GM21723 (cell line): ENCODE data around the gene KRT20.
"Not testable (repeated sequence)": the region's sequence is repeated elsewhere in the genome, so short reads cannot be mapped to it uniquely, and the experiment has no call there.

Experiments
- ATAC-seq: cut with Tn5 transposase; IDR thresholded peaks from one replicate; pipeline ENCODE4 v1.9.1; 2021; ENCODE audit warnings: mild to moderate bottlenecking, moderate library complexity; ENCODE audit not compliant: unreplicated experiment

Gene KRT20

GRCh38 chr17:40884708-40885512, at the start of gene KRT20:
Gene KRT20 (minus strand): TSS chr17:40885242. CDS start chr17:40885185, 57 bp downstream.
- no peak for ATAC-seq

- no peak for ATAC-seq
Measured at GRCh38 chr17:40932608-40933007, 47.6 kb upstream of the KRT20 start.

GRCh38 chr17:40931311-40931710, 46.3 kb upstream of the KRT20 start:
- no peak for ATAC-seq

GRCh38 chr17:40926341-40926740, 41.3 kb upstream of the KRT20 start:
- no peak for ATAC-seq

GRCh38 chr17:40922239-40922638, 37.2 kb upstream of the KRT20 start:
- ATAC-seq: no peak

GRCh38 chr17:40921026-40921425, 36.0 kb upstream of the KRT20 start:
- ATAC-seq: no peak

GRCh38 chr17:40917116-40917515, 32.1 kb upstream of the KRT20 start:
- ATAC-seq: not testable (repeated sequence)

- ATAC-seq: no peak
Measured at GRCh38 chr17:40916366-40916765, 31.3 kb upstream of the KRT20 start.

GRCh38 chr17:40915721-40916256, 30.7 kb upstream of the KRT20 start:
- no peak for ATAC-seq

GRCh38 chr17:40915199-40915661, 30.2 kb upstream of the KRT20 start:
- no peak for ATAC-seq

GRCh38 chr17:40914075-40914855, 29.2 kb upstream of the KRT20 start:
- no peak for ATAC-seq

GRCh38 chr17:40912486-40913210, 27.6 kb upstream of the KRT20 start:
- ATAC-seq: no peak

- ATAC-seq: no peak
Measured at GRCh38 chr17:40910441-40910841, 25.4 kb upstream of the KRT20 start.

GRCh38 chr17:40909755-40910154, 24.7 kb upstream of the KRT20 start:
- ATAC-seq: no peak

GRCh38 chr17:40909351-40909750, 24.3 kb upstream of the KRT20 start:
- ATAC-seq: no peak

- ATAC-seq: no peak
Measured at GRCh38 chr17:40906613-40907012, 21.6 kb upstream of the KRT20 start.

- ATAC-seq: no peak
Measured at GRCh38 chr17:40905370-40905769, 20.3 kb upstream of the KRT20 start.

GRCh38 chr17:40903129-40903847, 18.2 kb upstream of the KRT20 start:
- no peak for ATAC-seq

- ATAC-seq: no peak
Measured at GRCh38 chr17:40902498-40902897, 17.5 kb upstream of the KRT20 start.

GRCh38 chr17:40901981-40902474, 17.0 kb upstream of the KRT20 start:
- ATAC-seq: no peak
